CD4-positive, alpha-beta T cell (primary cell): ENCODE data around the gene MKX. TPM values are rescaled to one million over a fixed set of nuclear protein-coding genes. Genes with fewer than 3 reads are reported as not detected.

ENCODE experiments used
- ATAC-seq: fragments of 200-7000 bp; cut with Tn5 transposase; one replicate; pipeline ENCODE4 v1.10.0; 2022; ENCODE audit warnings: mild to moderate bottlenecking; ENCODE audit not compliant: poor library complexity
- CTCF ChIA-PET: fragments of 350-600 bp; sonication (Branson Sonifier 250); formaldehyde crosslinking; loops from one replicate; lab custom pipeline; 2021; ENCODE audit warnings: antibody characterized with exemption, inconsistent platforms; lab: Charles Lee
- POLR2A ChIA-PET: fragments of 350-600 bp; sonication (Branson Sonifier 250); formaldehyde crosslinking; loops from one replicate; lab custom pipeline; 2021; ENCODE audit warnings: antibody characterized with exemption, inconsistent platforms; lab: Charles Lee
- DNase-seq, 14 experiments: peaks; one replicate each; pipeline ENCODE4 v3.0.0-alpha.2; 2013 to 2020; ENCODE audit warnings: mixed read lengths in 2 of 14
- H3K27ac ChIP-seq, 2 donors: one replicate each; pipeline versions ENCODE4 v1.5.1 to v1.7.0; 2013; ENCODE audit warnings: low read length in 2 of 2, low read depth in 1 of 2, mild to moderate bottlenecking in 1 of 2
- H3K27me3 ChIP-seq, 2 experiments: 1 replicate in 1 of 2; 2 replicates in 1 of 2; pipeline versions ENCODE4 v1.6.1 to v1.7.0; 2013; ENCODE audit warnings: low read length in 2 of 2, control low read depth in 1 of 2, mild to moderate bottlenecking in 1 of 2, moderate library complexity in 1 of 2; ENCODE audit not compliant: insufficient read depth in 2 of 2, control insufficient read depth in 1 of 2
- H3K36me3 ChIP-seq: one replicate; pipeline ENCODE4 v1.6.1; 2013; ENCODE audit warnings: low read length, control low read depth; ENCODE audit not compliant: insufficient read depth
- H3K4me1 ChIP-seq: one replicate; pipeline ENCODE4 v1.6.1; 2013; ENCODE audit warnings: low read length, control low read depth; ENCODE audit not compliant: insufficient read depth
- H3K4me3 ChIP-seq: one replicate; pipeline ENCODE4 v1.5.1; 2013; ENCODE audit warnings: mild to moderate bottlenecking, low read length, moderate library complexity
- H3K9me3 ChIP-seq, 2 experiments: 1 replicate in 1 of 2; 2 replicates in 1 of 2; pipeline versions ENCODE4 v1.6.1 to v1.7.0; 2013; ENCODE audit warnings: low read length in 2 of 2, mild to moderate bottlenecking in 2 of 2, control low read depth in 1 of 2, moderate library complexity in 1 of 2; ENCODE audit not compliant: control insufficient read depth in 1 of 2, insufficient read depth in 1 of 2
- H3K27ac Mint-ChIP-seq: one replicate; pipeline ENCODE4 v1.8.0; 2020; ENCODE audit warnings: mixed read lengths
- H3K27me3 Mint-ChIP-seq: one replicate; pipeline ENCODE4 v1.8.0; 2021; ENCODE audit warnings: mixed read lengths
- H3K36me3 Mint-ChIP-seq: one replicate; pipeline ENCODE4 v1.8.0; 2021; ENCODE audit warnings: low read depth, mixed read lengths
- H3K4me1 Mint-ChIP-seq: one replicate; pipeline ENCODE4 v1.8.0; 2021; ENCODE audit warnings: low read depth, mixed read lengths
- H3K4me3 Mint-ChIP-seq: one replicate; pipeline ENCODE4 v1.8.0; 2020; ENCODE audit warnings: mild to moderate bottlenecking, mixed read lengths
- H3K9me3 Mint-ChIP-seq: one replicate; pipeline ENCODE4 v1.8.0; 2020; ENCODE audit warnings: mixed read lengths
- CTCF ChIP-seq: fragments of 200-600 bp; IDR thresholded peaks from one replicate; pipeline ENCODE4 v1.8.0; 2022; ENCODE audit warnings: antibody characterized with exemption, mild to moderate bottlenecking
- intact Hi-C, 2 experiments: fragments of 100-400 bp; cut with DNase I in 1 of 2; cut with micrococcal nuclease in 1 of 2; formaldehyde crosslinking; loops; one replicate each; pipeline versions ENCODE4 v1.15.1 to v1.9.0; 2023 to 2025; cut with DNase I, micrococcal nuclease
- total RNA-seq, 174 experiments: library from RNA in 2 of 174; stranded (reverse) in 2 of 174; gene quantifications; one replicate each; pipeline ENCODE4 v1.2.3 and lab custom pipeline; 2021 to 2026

The MKX gene
- total RNA-seq, 2 experiments from 2014 or later = not detected

DNA sequence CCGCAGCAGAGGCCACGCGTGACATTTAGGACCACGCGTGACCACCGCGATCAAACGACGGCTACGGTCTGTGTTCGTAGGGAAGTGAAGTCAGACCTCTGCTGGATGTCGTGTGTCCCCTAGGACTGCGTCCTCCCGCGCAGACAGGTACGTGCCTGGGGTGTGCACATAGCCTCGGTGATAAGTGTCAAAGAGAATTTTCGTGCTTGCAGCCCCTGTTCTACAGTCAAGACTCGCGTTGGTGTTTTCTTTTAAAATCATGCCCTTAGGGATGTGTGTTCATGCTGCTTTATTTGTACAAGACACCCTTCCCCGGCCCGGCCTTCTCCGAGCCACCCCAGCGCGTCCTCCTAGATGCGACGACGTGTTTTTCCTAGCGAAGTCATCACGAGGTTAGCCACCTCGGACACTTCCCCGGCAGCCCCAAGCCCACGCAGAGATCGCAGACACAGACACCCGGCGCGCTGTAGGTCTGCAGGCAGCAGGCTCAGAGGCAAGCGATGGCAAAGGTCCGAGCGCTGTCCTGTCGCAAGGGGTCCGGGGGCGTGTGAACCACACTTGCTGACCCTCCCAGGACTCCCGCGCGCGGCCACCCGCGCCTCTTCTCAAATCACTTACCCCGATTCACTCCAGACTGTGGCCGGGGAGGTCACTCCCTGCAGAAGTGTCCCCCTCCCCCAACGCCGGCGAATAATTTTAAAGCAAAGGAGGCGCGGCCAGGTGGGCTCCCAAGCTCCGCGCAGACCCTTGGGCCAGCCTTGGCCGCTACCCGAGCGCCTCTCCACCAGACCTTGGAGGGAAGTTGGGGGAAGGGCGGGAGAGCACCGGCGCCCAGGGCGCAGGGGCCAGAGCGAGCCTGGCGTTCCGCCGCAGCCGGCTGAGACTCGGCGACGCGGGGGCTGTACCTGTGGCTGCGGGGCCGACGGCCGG lies 552 bp downstream of the MKX start:
- Mint-ChIP-seq H3K4me3 (peak overlapping the region; percentile 91), H3K4me1 (peaks cover 47% of the 10 kb centered on the region), H3K9me3 (no peaks in the 10 kb centered on the region), H3K27ac (peak overlapping the region; percentile 43), H3K27me3 (peaks cover 85% of the 10 kb centered on the region), H3K36me3 (peaks cover 4% of the 10 kb centered on the region)
- ATAC-seq = no peak
- TF ChIP-seq CTCF = no peak
- peak in 4 of 14 experiments; percentile 6 to 35 (median 30) for DNase-seq
- intact Hi-C loops = loop anchor here (5.0 to 10.0 kb wide), 4 partner anchors 240 to 637 kb away; partner anchors contain the start of gene RAB18 (in 1 of the 2)
- Histone ChIP-seq H3K4me1 (peaks cover 59% of the 10 kb centered on the region), H3K27me3 (peaks cover 55 to 85% of the 10 kb centered on the region in 2 experiments), H3K27ac (no peak overlapping the region), H3K36me3 (no peaks in the 10 kb centered on the region), H3K4me3 (peak overlapping the region; percentile 28), H3K9me3 (peaks cover 0 to 43% of the 10 kb centered on the region in 2 experiments)
- POLR2A ChIA-PET = no interaction called here
- CTCF ChIA-PET = no interaction called here

DNA sequence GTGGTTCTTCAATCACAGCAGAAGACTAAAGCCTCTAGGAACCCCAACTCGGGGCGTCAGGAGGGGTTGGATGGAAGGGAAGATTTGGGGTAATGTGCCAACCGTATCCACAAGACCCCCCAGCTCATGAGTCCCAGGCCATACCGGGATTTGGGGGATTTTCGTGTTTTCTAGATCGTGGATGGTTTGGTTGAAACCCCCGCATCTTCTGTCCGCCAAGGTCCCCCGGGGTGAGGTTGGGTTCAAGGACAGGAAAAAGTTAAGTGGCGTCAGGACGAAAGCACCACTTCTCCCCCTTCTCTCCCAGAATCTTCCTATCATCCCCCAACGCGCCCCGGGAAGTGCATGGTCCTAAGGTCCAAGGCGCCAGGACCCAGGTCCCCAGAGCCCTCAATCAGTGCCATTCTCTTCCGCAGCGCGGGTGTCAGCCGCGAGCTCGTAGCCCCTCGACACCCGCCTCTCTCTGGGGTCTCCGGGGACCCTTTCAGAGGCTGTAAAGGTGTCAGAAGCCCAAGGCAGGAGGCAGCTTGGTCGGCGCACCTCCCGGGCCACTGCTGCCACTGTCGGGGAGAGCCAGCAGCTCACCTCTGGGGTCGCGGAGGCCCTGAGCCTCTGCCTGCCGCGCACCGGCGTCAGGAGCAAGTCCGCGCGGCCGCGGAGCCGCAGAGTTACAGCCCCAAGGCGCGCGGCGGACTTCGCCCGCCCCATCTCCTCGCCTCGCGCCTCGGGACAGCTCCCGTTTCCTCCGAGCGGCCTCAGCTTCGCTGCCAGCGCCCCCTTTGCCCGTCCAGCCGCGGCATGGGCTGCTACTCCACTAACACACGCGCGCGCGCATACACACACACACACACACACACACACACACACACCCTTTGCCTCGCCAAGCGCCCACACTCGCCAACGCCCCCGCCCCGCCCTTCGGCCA lies 1.5 kb downstream of the MKX start:
- Mint-ChIP-seq H3K4me1 (peaks cover 47% of the 10 kb centered on the region), H3K27me3 (peaks cover 77% of the 10 kb centered on the region), H3K4me3 (peak overlapping the region; percentile 91), H3K36me3 (peaks cover 4% of the 10 kb centered on the region), H3K27ac (peak overlapping the region; percentile 43), H3K9me3 (no peaks in the 10 kb centered on the region)
- intact Hi-C loops = loop anchor here (2.0 to 10.0 kb wide), 6 partner anchors 239 to 639 kb away; partner anchors contain the start of gene RAB18 (in 1 of the 2)
- Histone ChIP-seq H3K36me3 (no peaks in the 10 kb centered on the region), H3K27me3 (peaks cover 55 to 85% of the 10 kb centered on the region in 2 experiments), H3K4me1 (peaks cover 59% of the 10 kb centered on the region), H3K9me3 (peaks cover 0 to 43% of the 10 kb centered on the region in 2 experiments), H3K4me3 (peak overlapping the region; percentile 54), H3K27ac (no peak overlapping the region)
- DNase-seq (peak in 5 of 14 experiments; percentile 10 to 52 (median 29)), ATAC-seq (no peak)
- POLR2A ChIA-PET = interaction anchor here (0.9 to 2.3 kb wide), 3 partner anchors 11 to 788 kb away, joined by 3 to 5 read pairs (median 3); no protein-coding TSS in a partner anchor
- no peak for TF ChIP-seq CTCF
- CTCF ChIA-PET = no interaction called here
